OCI-LY1 (cell line): ENCODE results near the gene GMPPB.

ENCODE experiments used
- EZH2 ChIP-seq: fragments of 200-600 bp; sonication (generic), shearing (Covaris generic); IDR thresholded peaks from 2 replicates; pipeline ENCODE4 v1.8.0; 2017; ENCODE audit warnings: borderline replicate concordance, mixed run types, mild to moderate bottlenecking, antibody characterized with exemption, low read length, moderate library complexity, mixed read lengths
- TF ChIP-seq, protein P1 (sequence below): fragments of 200-600 bp; sonication (generic), shearing (Covaris generic); IDR thresholded peaks from 2 replicates; pipeline ENCODE4 v1.5.1; 2017; ENCODE audit warnings: mild to moderate bottlenecking, antibody characterized with exemption, low read length, moderate library complexity, mixed read lengths

DNA sequence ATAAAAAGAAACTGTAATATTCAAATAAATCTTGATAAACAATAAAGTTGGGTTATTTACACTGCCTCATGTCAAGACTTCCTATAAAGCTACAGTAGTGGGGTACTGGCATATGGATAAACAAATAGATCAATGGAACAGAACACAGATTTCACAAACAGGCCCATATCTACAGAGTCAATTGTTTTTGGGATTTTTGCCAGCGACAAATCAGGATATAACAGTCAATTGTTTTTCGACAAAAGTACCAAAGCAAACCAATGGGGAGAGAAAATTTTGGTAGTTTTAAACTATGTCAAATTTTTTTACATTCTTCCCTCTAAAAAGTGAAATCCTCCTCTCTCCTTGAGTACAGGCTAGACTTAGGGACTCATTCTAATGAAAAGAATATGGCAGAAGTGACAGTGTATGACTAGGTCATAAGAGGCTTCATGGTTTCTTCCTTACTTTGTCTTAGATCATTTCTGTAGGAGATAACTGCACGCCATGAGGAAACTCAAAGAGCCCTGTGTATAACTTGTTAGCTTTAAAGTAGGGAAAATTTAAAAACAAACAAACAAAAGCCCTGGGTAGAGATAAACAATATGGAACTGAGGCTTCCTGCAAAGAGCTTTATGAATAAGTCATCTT is 45.6 kb upstream of the GMPPB start:
- TF ChIP-seq, protein P1, sequence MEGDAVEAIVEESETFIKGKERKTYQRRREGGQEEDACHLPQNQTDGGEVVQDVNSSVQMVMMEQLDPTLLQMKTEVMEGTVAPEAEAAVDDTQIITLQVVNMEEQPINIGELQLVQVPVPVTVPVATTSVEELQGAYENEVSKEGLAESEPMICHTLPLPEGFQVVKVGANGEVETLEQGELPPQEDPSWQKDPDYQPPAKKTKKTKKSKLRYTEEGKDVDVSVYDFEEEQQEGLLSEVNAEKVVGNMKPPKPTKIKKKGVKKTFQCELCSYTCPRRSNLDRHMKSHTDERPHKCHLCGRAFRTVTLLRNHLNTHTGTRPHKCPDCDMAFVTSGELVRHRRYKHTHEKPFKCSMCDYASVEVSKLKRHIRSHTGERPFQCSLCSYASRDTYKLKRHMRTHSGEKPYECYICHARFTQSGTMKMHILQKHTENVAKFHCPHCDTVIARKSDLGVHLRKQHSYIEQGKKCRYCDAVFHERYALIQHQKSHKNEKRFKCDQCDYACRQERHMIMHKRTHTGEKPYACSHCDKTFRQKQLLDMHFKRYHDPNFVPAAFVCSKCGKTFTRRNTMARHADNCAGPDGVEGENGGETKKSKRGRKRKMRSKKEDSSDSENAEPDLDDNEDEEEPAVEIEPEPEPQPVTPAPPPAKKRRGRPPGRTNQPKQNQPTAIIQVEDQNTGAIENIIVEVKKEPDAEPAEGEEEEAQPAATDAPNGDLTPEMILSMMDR, result no peak
- TF ChIP-seq EZH2, result no peak
